BE2C (cell line): ENCODE data around the gene FTSJ1.

Source experiments
- DNase-seq: peaks from one replicate; pipeline ENCODE4 v3.0.0-alpha.2; 2020
- H3K27me3 ChIP-seq: fragments of 250-450 bp; sonication (Bioruptor Pico); 2 replicates; pipeline ENCODE4 v1.5.1; 2020; ENCODE audit warnings: mild to moderate bottlenecking
- H3K36me3 ChIP-seq: fragments of 250-450 bp; sonication (Bioruptor Pico); 2 replicates; pipeline ENCODE4 v1.5.1; 2020; ENCODE audit warnings: mild to moderate bottlenecking
- H3K4me1 ChIP-seq: fragments of 250-450 bp; sonication (Bioruptor Pico); 2 replicates; pipeline ENCODE4 v1.5.1; 2020
- H3K4me3 ChIP-seq: 2 replicates; pipeline ENCODE4 v1.5.1; 2011; ENCODE audit warnings: low read depth, low read length
- H3K9me3 ChIP-seq: fragments of 250-450 bp; sonication (Bioruptor Pico); 2 replicates; pipeline ENCODE4 v1.5.1; 2020
- CTCF ChIP-seq: IDR thresholded peaks from 2 replicates; pipeline ENCODE4 v1.5.1; 2012; ENCODE audit warnings: mild to moderate bottlenecking, low read depth, low read length

Gene FTSJ1

GRCh38 chrX:48497871-48498270 lies 21.9 kb downstream of the FTSJ1 start:
- no peak for TF ChIP-seq CTCF
- H3K36me3 ChIP-seq, result no peaks in the 10 kb centered on the region
- no peaks in the 10 kb centered on the region for H3K9me3 ChIP-seq
- H3K4me1 ChIP-seq, result no peaks in the 10 kb centered on the region
- no peak for DNase-seq
- H3K27me3 ChIP-seq, result no peaks in the 10 kb centered on the region
- H3K4me3 ChIP-seq, result no peak overlapping the region

DNA sequence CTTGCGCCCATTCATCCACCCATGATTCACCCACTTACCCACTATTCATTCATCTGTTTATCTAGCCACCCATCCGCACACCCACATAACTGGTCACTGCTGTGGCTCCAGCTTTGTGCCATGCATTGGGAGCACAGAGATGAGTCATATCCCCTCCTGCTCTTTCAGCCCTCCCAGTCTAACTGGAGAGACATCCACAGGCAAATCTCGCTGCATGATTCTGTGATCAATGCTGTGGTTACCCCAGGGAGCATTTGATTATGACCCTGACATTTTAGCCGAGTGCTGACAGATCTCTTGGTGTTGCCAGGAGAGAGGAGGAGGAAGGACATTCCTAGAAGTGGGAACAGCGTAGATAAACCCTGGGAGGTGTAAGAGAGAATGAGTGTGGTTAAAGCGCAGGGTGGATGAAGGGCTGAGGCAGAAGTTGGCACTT lies 22.4 kb downstream of the FTSJ1 start:
- H3K4me1 ChIP-seq, result no peaks in the 10 kb centered on the region
- DNase-seq, result no peak
- H3K36me3 ChIP-seq, result no peaks in the 10 kb centered on the region
- TF ChIP-seq CTCF, result no peak
- no peaks in the 10 kb centered on the region for H3K9me3 ChIP-seq
- no peak overlapping the region for H3K4me3 ChIP-seq
- H3K27me3 ChIP-seq, result no peaks in the 10 kb centered on the region

- Histone ChIP-seq H3K27me3 (no peaks in the 10 kb centered on the region), H3K36me3 (no peaks in the 10 kb centered on the region), H3K4me3 (no peak overlapping the region), H3K9me3 (no peaks in the 10 kb centered on the region), H3K4me1 (no peaks in the 10 kb centered on the region)
- no peak for TF ChIP-seq CTCF
- DNase-seq, result no peak
Observed at GRCh38 chrX:48504261-48504660, 28.3 kb downstream of the FTSJ1 start.

- no peaks in the 10 kb centered on the region for H3K27me3 ChIP-seq
- TF ChIP-seq CTCF, result no peak
- no peak for DNase-seq
- no peaks in the 10 kb centered on the region for H3K4me1 ChIP-seq
- H3K4me3 ChIP-seq, result no peak overlapping the region
- no peaks in the 10 kb centered on the region for H3K36me3 ChIP-seq
- no peaks in the 10 kb centered on the region for H3K9me3 ChIP-seq
Observed at GRCh38 chrX:48505481-48505880, 29.5 kb downstream of the FTSJ1 start.

- no peak for DNase-seq
Observed at GRCh38 chrX:48507246-48507645, 31.2 kb downstream of the FTSJ1 start.

More at GRCh38 chrX:48507246-48507645, 31.2 kb downstream of the FTSJ1 start:
- Histone ChIP-seq H3K9me3 (no peaks in the 10 kb centered on the region), H3K4me3 (no peak overlapping the region), H3K4me1 (no peaks in the 10 kb centered on the region), H3K36me3 (no peaks in the 10 kb centered on the region), H3K27me3 (no peaks in the 10 kb centered on the region)
- no peak for TF ChIP-seq CTCF
